Measurements from ENCODE around the gene TAS1R2.
"Not testable (repeated sequence)": the region's sequence is repeated elsewhere in the genome, so short reads cannot be mapped to it uniquely, and the experiment has no call there.

DNA sequence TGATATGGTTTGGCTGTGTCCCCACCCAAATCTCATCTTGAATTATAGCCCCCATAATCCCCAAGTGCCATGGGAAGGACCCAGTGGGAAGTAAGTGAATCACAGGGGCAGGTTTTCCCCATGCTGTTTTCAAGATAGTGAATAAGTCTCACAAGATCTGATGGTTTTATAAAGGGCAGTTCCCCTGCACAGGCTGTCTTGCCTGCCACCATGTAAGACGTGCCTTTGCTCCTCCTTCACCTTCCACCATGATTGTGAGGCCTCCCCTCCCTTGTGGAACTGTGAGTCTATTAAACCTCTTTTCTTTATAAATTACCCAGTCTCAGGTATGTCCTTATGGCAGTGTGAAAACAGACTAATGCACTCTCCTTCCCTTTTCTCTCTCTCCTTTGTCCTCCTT is 27.1 kb downstream of the TAS1R2 start:
- not testable (repeated sequence) for TF ChIP-seq CTCF (IDR thresholded peaks at IDR 0.05; ENCODE audit: insufficient read depth, low read length); POLR2AphosphoS5 (IDR thresholded peaks at IDR 0.05; ENCODE audit: low read depth); GABPA (IDR thresholded peaks at IDR 0.05; ENCODE audit: low read depth)
- TF ChIP-seq, protein P1, sequence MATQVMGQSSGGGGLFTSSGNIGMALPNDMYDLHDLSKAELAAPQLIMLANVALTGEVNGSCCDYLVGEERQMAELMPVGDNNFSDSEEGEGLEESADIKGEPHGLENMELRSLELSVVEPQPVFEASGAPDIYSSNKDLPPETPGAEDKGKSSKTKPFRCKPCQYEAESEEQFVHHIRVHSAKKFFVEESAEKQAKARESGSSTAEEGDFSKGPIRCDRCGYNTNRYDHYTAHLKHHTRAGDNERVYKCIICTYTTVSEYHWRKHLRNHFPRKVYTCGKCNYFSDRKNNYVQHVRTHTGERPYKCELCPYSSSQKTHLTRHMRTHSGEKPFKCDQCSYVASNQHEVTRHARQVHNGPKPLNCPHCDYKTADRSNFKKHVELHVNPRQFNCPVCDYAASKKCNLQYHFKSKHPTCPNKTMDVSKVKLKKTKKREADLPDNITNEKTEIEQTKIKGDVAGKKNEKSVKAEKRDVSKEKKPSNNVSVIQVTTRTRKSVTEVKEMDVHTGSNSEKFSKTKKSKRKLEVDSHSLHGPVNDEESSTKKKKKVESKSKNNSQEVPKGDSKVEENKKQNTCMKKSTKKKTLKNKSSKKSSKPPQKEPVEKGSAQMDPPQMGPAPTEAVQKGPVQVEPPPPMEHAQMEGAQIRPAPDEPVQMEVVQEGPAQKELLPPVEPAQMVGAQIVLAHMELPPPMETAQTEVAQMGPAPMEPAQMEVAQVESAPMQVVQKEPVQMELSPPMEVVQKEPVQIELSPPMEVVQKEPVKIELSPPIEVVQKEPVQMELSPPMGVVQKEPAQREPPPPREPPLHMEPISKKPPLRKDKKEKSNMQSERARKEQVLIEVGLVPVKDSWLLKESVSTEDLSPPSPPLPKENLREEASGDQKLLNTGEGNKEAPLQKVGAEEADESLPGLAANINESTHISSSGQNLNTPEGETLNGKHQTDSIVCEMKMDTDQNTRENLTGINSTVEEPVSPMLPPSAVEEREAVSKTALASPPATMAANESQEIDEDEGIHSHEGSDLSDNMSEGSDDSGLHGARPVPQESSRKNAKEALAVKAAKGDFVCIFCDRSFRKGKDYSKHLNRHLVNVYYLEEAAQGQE (IDR thresholded peaks at IDR 0.05; ENCODE audit: insufficient replicate concordance, low read depth), result not testable (repeated sequence)

Data from HL-60 (cell line).